ENCODE measurements around the gene TCF7L2.

Gene TCF7L2

GRCh38 chr10:113187063-113187777, 237.2 kb downstream of the TCF7L2 start:
- peak; percentile 18 for DNase-seq

GRCh38 chr10:113199459-113199858, 249.4 kb downstream of the TCF7L2 start:
- DNase-seq = peak; percentile 48

- DNase-seq = no peak
These were observed 252.0 kb downstream of the TCF7L2 start for GRCh38 chr10:113202011-113202410.

GRCh38 chr10:113207924-113208323, 257.9 kb downstream of the TCF7L2 start:
- DNase-seq = no peak

- DNase-seq = no peak
These were observed 263.0 kb downstream of the TCF7L2 start for GRCh38 chr10:113213035-113213434.

- DNase-seq = no peak
These were observed 264.3 kb downstream of the TCF7L2 start for GRCh38 chr10:113214331-113214730.

- DNase-seq = no peak
These were observed 266.1 kb downstream of the TCF7L2 start for GRCh38 chr10:113216102-113216501.
